HepG2 (cell line): ENCODE measurements around the gene NOP9. TPM values are rescaled to one million over a fixed set of nuclear protein-coding genes. Genes with fewer than 3 reads are reported as not detected.

Experiments
- HES4 ChIP-seq: sonication (generic); formaldehyde crosslinking; IDR thresholded peaks from 2 replicates; pipeline ENCODE4 v1.9.0; 2021; ENCODE audit warnings: mild to moderate bottlenecking, missing genetic modification reagents, borderline replicate concordance
- KDM6A ChIP-seq: IDR thresholded peaks from 2 replicates; pipeline ENCODE4 v1.6.1; 2016; ENCODE audit warnings: low read depth
- MAX ChIP-seq: IDR thresholded peaks from 2 replicates; pipeline ENCODE4 v1.6.1; 2012; ENCODE audit warnings: inconsistent platforms
- MIXL1 ChIP-seq: IDR thresholded peaks from 2 replicates; pipeline ENCODE4 v1.6.1; 2016
- NFYC ChIP-seq: IDR thresholded peaks from 2 replicates; pipeline ENCODE4 v1.6.1; 2016; ENCODE audit warnings: missing genetic modification reagents, missing compliant biosample characterization
- PREB ChIP-seq: sonication (generic); formaldehyde crosslinking; IDR thresholded peaks from 2 replicates; pipeline ENCODE4 v1.4.0; 2020; ENCODE audit warnings: missing genetic modification reagents
- SOX13 ChIP-seq, 3 experiments: fragments of 450-650 bp in 1 of 3; sonication (generic) in 1 of 3; formaldehyde crosslinking in 1 of 3; IDR thresholded peaks in 2 of 3; conservative IDR thresholded peaks in 1 of 3; 2 replicates each; pipeline versions ENCODE4 v1.5.0 to v1.6.1; 2016 to 2020; ENCODE audit warnings: antibody characterized with exemption in 1 of 3, mild to moderate bottlenecking in 1 of 3, missing compliant biosample characterization in 1 of 3, missing genetic modification reagents in 1 of 3, moderate library complexity in 1 of 3
- ZGPAT ChIP-seq: IDR thresholded peaks from 2 replicates; pipeline ENCODE4 v1.6.1; 2016; ENCODE audit warnings: mild to moderate bottlenecking
- ZNF577 ChIP-seq: sonication (generic); formaldehyde crosslinking; IDR thresholded peaks from 2 replicates; pipeline ENCODE4 v1.4.0; 2020; ENCODE audit warnings: mild to moderate bottlenecking, low read depth, missing genetic modification reagents, borderline replicate concordance
- polyA plus RNA-seq, 8 experiments: library from polyadenylated mRNA; depleted of rRNA in 3 of 8; stranded (reverse) in 7 of 8; unstranded in 1 of 8; fragments of >200 nt; fragmentation: Illumina TruSeq in 4 of 8; extraction: Trizol in 4 of 8; gene quantifications; 2 replicates each; pipeline versions ENCODE4 v1.2.1 to v1.2.3, GENCODE V29; 2011 to 2016; ENCODE audit warnings: low read depth in 4 of 8, missing spikeins in 1 of 8, mixed read lengths in 1 of 8; ENCODE audit not compliant: insufficient read depth in 1 of 8
- total RNA-seq, 5 experiments: library from RNA; depleted of rRNA; stranded (reverse); fragments of >200 nt; fragmentation: Illumina TruSeq; extraction: Trizol; gene quantifications; 2 replicates each; pipeline ENCODE4 v1.2.3, GENCODE V29; 2016; ENCODE audit warnings: low read depth in 1 of 5
- TF ChIP-seq, protein P1 (sequence below): IDR thresholded peaks from 2 replicates; pipeline ENCODE4 v1.6.1; 2016
- TF ChIP-seq, protein P2 (sequence below): sonication (generic); formaldehyde crosslinking; IDR thresholded peaks from 2 replicates; pipeline ENCODE4 v1.4.0; 2020; ENCODE audit warnings: mild to moderate bottlenecking, low read depth, missing genetic modification reagents
- TF ChIP-seq, protein P3 (sequence below): sonication (generic); formaldehyde crosslinking; IDR thresholded peaks from 2 replicates; pipeline ENCODE4 v1.5.1; 2020; ENCODE audit warnings: mild to moderate bottlenecking, missing genetic modification reagents, borderline replicate concordance
- TF ChIP-seq, protein P4 (sequence below): conservative IDR thresholded peaks from 2 replicates; pipeline ENCODE4 v1.6.1; 2018; ENCODE audit warnings: missing genetic modification reagents

NOP9 gene
- total and polyA plus RNA-seq, 2 of the 13 experiments (the other 11 are each of a cell fraction or from before 2014, with no cell fraction given) = 24.5 to 61.6 TPM

DNA sequence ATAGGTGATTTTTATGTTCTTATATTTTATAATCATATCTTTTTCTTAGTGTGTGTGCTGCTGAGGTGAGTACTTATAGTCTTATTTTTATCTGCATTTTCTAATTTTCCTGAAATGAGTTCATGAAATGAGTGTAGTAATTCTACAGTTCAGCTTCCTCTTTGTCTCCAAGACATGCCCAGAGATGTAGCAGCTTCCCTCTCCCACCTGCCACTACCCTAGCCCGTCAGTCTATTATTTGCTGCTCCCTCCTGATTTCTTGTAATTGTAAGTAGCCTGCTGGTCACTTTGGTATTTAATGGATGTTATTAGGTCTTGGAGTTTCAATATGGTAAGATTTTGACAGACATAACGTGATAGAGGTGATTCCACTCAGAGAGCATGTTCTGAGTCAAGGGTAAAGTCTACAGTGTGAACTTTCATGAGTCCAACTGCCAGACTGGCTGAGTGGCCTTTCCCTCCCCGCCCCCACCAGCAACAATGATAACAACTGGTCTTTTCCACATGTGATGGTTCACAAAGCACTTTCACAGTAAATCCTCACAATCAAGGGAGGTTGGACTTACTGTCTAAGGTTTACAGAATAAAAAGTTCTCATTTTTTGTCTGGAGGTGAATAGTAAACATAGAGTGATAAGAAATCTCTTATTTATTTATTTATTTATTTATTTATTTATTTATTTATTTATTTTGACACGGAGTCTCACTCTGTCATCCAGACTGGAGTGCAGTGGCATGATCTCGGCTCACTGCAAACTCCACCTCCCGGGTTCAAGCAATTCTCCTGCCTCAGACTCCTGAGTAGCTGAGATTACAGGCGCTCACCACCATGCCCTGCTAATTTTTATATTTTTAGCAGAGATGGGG lies 44.4 kb downstream of the NOP9 start (continued):
- TF ChIP-seq, protein P1, sequence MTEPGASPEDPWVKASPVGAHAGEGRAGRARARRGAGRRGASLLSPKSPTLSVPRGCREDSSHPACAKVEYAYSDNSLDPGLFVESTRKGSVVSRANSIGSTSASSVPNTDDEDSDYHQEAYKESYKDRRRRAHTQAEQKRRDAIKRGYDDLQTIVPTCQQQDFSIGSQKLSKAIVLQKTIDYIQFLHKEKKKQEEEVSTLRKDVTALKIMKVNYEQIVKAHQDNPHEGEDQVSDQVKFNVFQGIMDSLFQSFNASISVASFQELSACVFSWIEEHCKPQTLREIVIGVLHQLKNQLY (CRISPR knock-in tag) = peak; percentile 47; the same call in 1 of the 2 replicates
- TF ChIP-seq ZGPAT (CRISPR knock-in tag) = 0 out of 2 replicates have a peak, but pooled peaks have one; percentile 39
- TF ChIP-seq, protein P2, sequence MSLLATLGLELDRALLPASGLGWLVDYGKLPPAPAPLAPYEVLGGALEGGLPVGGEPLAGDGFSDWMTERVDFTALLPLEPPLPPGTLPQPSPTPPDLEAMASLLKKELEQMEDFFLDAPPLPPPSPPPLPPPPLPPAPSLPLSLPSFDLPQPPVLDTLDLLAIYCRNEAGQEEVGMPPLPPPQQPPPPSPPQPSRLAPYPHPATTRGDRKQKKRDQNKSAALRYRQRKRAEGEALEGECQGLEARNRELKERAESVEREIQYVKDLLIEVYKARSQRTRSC (CRISPR knock-in tag) = 0 out of 2 replicates have a peak, but pooled peaks have one; percentile 58
- no peak for TF ChIP-seq ZNF577
- peak; percentile 75 for TF ChIP-seq MAX
- TF ChIP-seq KDM6A (CRISPR knock-in tag) = 0 out of 2 replicates have a peak, but pooled peaks have one; percentile 41
- TF ChIP-seq MIXL1 = peak; percentile 29; the same call in 1 of the 2 replicates
- TF ChIP-seq SOX13 (IDR thresholded peaks at IDR 0.05) = 0 out of 2 replicates have a peak, but pooled peaks have one; percentile 50
- peak in 1 of 2 experiments; percentile 50; a peak in 1 of 4 replicates for TF ChIP-seq SOX13 (CRISPR knock-in tag; conservative IDR thresholded peaks at IDR 0.05 in 1 of 2, IDR thresholded peaks at IDR 0.05 in 1 of 2)
- TF ChIP-seq, protein P3, sequence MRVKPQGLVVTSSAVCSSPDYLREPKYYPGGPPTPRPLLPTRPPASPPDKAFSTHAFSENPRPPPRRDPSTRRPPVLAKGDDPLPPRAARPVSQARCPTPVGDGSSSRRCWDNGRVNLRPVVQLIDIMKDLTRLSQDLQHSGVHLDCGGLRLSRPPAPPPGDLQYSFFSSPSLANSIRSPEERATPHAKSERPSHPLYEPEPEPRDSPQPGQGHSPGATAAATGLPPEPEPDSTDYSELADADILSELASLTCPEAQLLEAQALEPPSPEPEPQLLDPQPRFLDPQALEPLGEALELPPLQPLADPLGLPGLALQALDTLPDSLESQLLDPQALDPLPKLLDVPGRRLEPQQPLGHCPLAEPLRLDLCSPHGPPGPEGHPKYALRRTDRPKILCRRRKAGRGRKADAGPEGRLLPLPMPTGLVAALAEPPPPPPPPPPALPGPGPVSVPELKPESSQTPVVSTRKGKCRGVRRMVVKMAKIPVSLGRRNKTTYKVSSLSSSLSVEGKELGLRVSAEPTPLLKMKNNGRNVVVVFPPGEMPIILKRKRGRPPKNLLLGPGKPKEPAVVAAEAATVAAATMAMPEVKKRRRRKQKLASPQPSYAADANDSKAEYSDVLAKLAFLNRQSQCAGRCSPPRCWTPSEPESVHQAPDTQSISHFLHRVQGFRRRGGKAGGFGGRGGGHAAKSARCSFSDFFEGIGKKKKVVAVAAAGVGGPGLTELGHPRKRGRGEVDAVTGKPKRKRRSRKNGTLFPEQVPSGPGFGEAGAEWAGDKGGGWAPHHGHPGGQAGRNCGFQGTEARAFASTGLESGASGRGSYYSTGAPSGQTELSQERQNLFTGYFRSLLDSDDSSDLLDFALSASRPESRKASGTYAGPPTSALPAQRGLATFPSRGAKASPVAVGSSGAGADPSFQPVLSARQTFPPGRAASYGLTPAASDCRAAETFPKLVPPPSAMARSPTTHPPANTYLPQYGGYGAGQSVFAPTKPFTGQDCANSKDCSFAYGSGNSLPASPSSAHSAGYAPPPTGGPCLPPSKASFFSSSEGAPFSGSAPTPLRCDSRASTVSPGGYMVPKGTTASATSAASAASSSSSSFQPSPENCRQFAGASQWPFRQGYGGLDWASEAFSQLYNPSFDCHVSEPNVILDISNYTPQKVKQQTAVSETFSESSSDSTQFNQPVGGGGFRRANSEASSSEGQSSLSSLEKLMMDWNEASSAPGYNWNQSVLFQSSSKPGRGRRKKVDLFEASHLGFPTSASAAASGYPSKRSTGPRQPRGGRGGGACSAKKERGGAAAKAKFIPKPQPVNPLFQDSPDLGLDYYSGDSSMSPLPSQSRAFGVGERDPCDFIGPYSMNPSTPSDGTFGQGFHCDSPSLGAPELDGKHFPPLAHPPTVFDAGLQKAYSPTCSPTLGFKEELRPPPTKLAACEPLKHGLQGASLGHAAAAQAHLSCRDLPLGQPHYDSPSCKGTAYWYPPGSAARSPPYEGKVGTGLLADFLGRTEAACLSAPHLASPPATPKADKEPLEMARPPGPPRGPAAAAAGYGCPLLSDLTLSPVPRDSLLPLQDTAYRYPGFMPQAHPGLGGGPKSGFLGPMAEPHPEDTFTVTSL (CRISPR knock-in tag) = no peak
- no peak for TF ChIP-seq HES4
- no peak for TF ChIP-seq PREB (CRISPR knock-in tag)
- no peak for TF ChIP-seq NFYC (CRISPR knock-in tag)
- TF ChIP-seq, protein P4, sequence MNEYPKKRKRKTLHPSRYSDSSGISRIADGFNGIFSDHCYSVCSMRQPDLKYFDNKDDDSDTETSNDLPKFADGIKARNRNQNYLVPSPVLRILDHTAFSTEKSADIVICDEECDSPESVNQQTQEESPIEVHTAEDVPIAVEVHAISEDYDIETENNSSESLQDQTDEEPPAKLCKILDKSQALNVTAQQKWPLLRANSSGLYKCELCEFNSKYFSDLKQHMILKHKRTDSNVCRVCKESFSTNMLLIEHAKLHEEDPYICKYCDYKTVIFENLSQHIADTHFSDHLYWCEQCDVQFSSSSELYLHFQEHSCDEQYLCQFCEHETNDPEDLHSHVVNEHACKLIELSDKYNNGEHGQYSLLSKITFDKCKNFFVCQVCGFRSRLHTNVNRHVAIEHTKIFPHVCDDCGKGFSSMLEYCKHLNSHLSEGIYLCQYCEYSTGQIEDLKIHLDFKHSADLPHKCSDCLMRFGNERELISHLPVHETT (CRISPR knock-in tag) = no peak
